ENCODE measurements around the gene MTX2.

DNA sequence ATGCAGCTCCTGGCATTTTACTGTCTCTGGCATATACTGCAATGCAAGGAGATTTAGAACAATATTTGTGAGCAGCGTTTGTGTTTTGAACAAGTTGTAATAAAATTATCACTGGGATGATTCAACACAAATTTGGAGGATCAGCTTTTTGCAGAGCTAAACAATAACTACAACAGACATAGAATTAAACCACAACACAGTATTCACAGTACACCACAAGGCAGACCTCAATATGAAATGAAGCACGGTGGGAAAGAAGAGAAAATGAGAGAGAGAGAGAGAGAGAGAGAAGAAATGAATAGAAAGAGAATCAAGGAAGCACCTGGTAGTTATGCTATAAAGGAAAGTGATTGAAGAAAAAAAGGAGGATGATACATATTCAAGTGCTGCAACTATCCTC, 41.4 kb upstream of the MTX2 start:
- TF ChIP-seq, protein P1, sequence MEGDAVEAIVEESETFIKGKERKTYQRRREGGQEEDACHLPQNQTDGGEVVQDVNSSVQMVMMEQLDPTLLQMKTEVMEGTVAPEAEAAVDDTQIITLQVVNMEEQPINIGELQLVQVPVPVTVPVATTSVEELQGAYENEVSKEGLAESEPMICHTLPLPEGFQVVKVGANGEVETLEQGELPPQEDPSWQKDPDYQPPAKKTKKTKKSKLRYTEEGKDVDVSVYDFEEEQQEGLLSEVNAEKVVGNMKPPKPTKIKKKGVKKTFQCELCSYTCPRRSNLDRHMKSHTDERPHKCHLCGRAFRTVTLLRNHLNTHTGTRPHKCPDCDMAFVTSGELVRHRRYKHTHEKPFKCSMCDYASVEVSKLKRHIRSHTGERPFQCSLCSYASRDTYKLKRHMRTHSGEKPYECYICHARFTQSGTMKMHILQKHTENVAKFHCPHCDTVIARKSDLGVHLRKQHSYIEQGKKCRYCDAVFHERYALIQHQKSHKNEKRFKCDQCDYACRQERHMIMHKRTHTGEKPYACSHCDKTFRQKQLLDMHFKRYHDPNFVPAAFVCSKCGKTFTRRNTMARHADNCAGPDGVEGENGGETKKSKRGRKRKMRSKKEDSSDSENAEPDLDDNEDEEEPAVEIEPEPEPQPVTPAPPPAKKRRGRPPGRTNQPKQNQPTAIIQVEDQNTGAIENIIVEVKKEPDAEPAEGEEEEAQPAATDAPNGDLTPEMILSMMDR (IDR thresholded peaks at IDR 0.05 in 2 of 3, conservative IDR thresholded peaks at IDR 0.05 in 1 of 3; ENCODE audit: control insufficient read depth in 2 of 3, extremely low read depth in 1 of 3, insufficient read depth in 1 of 3, low read depth in 3 of 3, low read length in 3 of 3): no peak
- TF ChIP-seq RFX5 (IDR thresholded peaks at IDR 0.05; ENCODE audit: low read depth, low read length) (no peak), NFIC (IDR thresholded peaks at IDR 0.05; ENCODE audit: low read depth, low read length) (no peak), IKZF2 (IDR thresholded peaks at IDR 0.05) (no peak), SMARCA5 (IDR thresholded peaks at IDR 0.05) (no peak), YY1 (IDR thresholded peaks at IDR 0.05; ENCODE audit: low read depth, low read length) (no peak), CREB1 (IDR thresholded peaks at IDR 0.05; ENCODE audit: low read depth) (no peak), ZNF274 (IDR thresholded peaks at IDR 0.05; ENCODE audit: insufficient read depth, insufficient read length) (no peak), EP300 (IDR thresholded peaks at IDR 0.05; ENCODE audit: borderline replicate concordance in 1 of 2, control insufficient read depth in 1 of 2, low read depth in 2 of 2, low read length in 2 of 2) (no peak), HCFC1 (IDR thresholded peaks at IDR 0.05; ENCODE audit: low read length) (no peak), CEBPB (IDR thresholded peaks at IDR 0.05; ENCODE audit: borderline replicate concordance in 1 of 2, low read depth in 2 of 2, low read length in 2 of 2) (no peak), BHLHE40 (IDR thresholded peaks at IDR 0.05; ENCODE audit: borderline replicate concordance in 1 of 2, low read depth in 2 of 2, low read length in 1 of 2) (no peak)
- TF ChIP-seq, protein P2, sequence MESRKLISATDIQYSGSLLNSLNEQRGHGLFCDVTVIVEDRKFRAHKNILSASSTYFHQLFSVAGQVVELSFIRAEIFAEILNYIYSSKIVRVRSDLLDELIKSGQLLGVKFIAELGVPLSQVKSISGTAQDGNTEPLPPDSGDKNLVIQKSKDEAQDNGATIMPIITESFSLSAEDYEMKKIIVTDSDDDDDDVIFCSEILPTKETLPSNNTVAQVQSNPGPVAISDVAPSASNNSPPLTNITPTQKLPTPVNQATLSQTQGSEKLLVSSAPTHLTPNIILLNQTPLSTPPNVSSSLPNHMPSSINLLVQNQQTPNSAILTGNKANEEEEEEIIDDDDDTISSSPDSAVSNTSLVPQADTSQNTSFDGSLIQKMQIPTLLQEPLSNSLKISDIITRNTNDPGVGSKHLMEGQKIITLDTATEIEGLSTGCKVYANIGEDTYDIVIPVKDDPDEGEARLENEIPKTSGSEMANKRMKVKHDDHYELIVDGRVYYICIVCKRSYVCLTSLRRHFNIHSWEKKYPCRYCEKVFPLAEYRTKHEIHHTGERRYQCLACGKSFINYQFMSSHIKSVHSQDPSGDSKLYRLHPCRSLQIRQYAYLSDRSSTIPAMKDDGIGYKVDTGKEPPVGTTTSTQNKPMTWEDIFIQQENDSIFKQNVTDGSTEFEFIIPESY (IDR thresholded peaks at IDR 0.05): no peak
